Psoas muscle (tissue), 8 donors: ENCODE results near the gene MAN1A2. TPM values are rescaled to one million over a fixed set of nuclear protein-coding genes. Genes with fewer than 3 reads are reported as not detected.

Experiments
- ATAC-seq, 4 donors: fragments of 200-7000 bp; cut with Tn5 transposase; one replicate each; pipeline ENCODE4 v1.9.1; 2020; ENCODE audit warnings: moderate library complexity in 3 of 4, mild to moderate bottlenecking in 2 of 4
- DNase-seq, 2 donors: peaks; one replicate each; pipeline ENCODE4 v3.0.0-alpha.2; 2020
- H3K27ac ChIP-seq: fragments of 200-600 bp; one replicate; pipeline ENCODE4 v1.8.0; 2022
- H3K27me3 ChIP-seq, 3 donors: fragments of 200-600 bp in 1 of 3; one replicate each; pipeline versions ENCODE4 v1.6.1 to v1.8.0; 2013 to 2022; ENCODE audit warnings: low read length in 2 of 3, mild to moderate bottlenecking in 2 of 3, moderate library complexity in 1 of 3; ENCODE audit not compliant: insufficient read depth in 3 of 3
- H3K36me3 ChIP-seq, 2 donors: fragments of 200-600 bp in 1 of 2; one replicate each; pipeline versions ENCODE4 v1.6.1 to v1.8.0; 2013 to 2022; ENCODE audit warnings: low read depth in 1 of 2, mild to moderate bottlenecking in 1 of 2, moderate library complexity in 1 of 2; ENCODE audit not compliant: insufficient read depth in 1 of 2
- H3K4me1 ChIP-seq: fragments of 200-600 bp; one replicate; pipeline ENCODE4 v1.8.0; 2022
- H3K4me3 ChIP-seq: fragments of 200-600 bp; one replicate; pipeline ENCODE4 v1.8.0; 2022; ENCODE audit warnings: mild to moderate bottlenecking
- H3K9me3 ChIP-seq: fragments of 200-600 bp; one replicate; pipeline ENCODE4 v1.8.0; 2022
- CTCF ChIP-seq: fragments of 200-600 bp; IDR thresholded peaks from one replicate; pipeline ENCODE4 v1.8.0; 2022; ENCODE audit warnings: antibody characterized with exemption
- WGBS, 3 donors: extraction: QIAGEN DNeasy Blood & Tissue Kit; methylation state at CpG; one replicate each; pipeline versions ENCODE4 v1.1.6 to v1.1.7; 2013; 5-methylcytosine and 5-hydroxymethylcytosine counted together
- intact Hi-C, 2 donors: fragments of 100-400 bp; cut with DNase I; formaldehyde crosslinking; loops; one replicate each; pipeline versions ENCODE4 v1.11.0 to v1.14.2; 2022
- polyA plus RNA-seq, 3 donors: library from polyadenylated mRNA; stranded (reverse); fragments of 200-250 nt; gene quantifications; one replicate each; pipeline ENCODE4 v1.2.3, GENCODE V29; 2013
- total RNA-seq, 4 donors: library from RNA; stranded (reverse); fragmentation: NEBNext Ultra II Directional in 2 of 4; extraction: Animal tissue kit (Norgen Biotek cat#: 25700) in 2 of 4; gene quantifications; one replicate each; pipeline versions ENCODE4 v1.2.1 to v1.2.4, GENCODE V29; 2021 to 2023
- donor health status: healthy with polysubstance abuse.
- donor health status: DM: no; HTN: no; CAD: no; lungs with moderate emphysema.
- donor health status: Bipolar disorder and iron deficiency.
- donor health status: healthy.
- donor health status: DM: yes; HTN: yes; CAD: no.
- donor health status: DM: no; HTN: no; CAD: no.
- donor health status: DM: no; HTN: no; CAD: no.
- donor health status: DM: yes; HTN: yes; CAD: no.

Gene MAN1A2
- total and polyA plus RNA-seq, 7 donors = 4.0 to 35.0 (median 19.8) TPM

DNA sequence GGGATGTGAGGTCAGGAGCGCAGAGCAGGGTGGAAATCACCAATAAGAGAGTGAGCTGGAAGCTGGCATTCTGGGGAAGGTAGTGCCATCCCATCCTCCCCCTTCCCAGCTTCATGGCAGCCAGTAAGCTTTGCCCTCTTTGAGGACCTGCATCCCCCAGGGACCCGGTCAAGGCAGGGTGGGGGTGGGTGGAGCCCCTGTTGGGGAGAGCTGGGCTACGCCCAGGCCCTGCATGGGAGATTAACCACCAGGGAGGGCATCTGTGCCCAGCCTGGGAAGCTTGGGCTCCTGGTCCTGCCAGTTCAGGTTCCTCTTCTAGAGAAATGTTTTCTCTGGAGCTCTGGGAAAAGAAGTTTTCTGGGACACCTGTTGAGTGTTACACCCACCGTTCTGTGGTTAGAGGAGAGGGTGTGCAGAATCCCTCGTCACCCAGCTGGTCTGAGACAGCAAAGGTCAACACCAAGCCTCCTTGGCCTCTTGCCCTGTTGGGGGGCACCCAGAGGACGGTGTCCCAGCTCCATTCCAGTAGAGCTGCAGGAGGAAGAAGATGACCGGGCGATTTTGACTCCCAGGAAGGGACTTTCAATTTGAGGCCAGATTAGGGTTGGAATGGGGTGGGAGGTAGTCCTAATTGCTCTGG, 208.5 kb downstream of the MAN1A2 start:
- WGBS, 3 donors = 66 to 74% (median 74%) methylated on average over 8 of the region's 8 CpGs
- Histone ChIP-seq H3K27ac (no peak overlapping the region), H3K36me3 (no peaks in the 10 kb centered on the region), H3K4me1 (no peaks in the 10 kb centered on the region), H3K27me3 (no peaks in the 10 kb centered on the region), H3K4me3 (no peak overlapping the region), H3K9me3 (no peaks in the 10 kb centered on the region)
- DNase-seq = no peak
- no peak for TF ChIP-seq CTCF
- no peak for ATAC-seq
- intact Hi-C loops = no loop called here

DNA sequence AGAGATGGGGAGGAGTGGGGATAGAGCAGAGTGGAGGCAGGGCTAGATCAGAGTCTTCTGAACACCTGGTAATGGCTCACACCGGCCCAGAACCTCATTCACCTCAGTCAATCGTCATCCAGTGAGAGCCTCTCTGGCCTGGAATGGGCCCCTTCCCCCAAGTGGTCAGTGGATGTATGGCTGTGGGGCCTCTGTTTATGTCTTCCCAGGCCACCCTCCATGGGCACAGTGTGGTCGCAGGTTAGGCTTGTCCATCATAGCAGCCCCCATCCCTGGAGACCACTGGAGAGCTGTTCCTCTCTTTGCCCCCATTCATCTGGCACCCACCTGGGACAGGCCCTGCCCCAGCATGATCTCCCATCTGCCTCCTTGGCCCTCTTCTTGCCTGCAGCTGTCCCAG, 209.0 kb downstream of the MAN1A2 start:
- DNase-seq (no peak), ATAC-seq (no peak)
- Histone ChIP-seq H3K36me3 (no peaks in the 10 kb centered on the region), H3K4me3 (no peak overlapping the region), H3K9me3 (no peaks in the 10 kb centered on the region), H3K4me1 (no peaks in the 10 kb centered on the region), H3K27ac (no peak overlapping the region), H3K27me3 (no peaks in the 10 kb centered on the region)
- intact Hi-C loops = no loop called here
- no peak for TF ChIP-seq CTCF
- 93 to 100% (median 94%) methylated on average over 3 of the region's 3 CpGs for WGBS, 3 donors

- no peak for DNase-seq
- Histone ChIP-seq H3K36me3 (no peaks in the 10 kb centered on the region), H3K27ac (no peak overlapping the region), H3K9me3 (no peaks in the 10 kb centered on the region), H3K4me1 (no peaks in the 10 kb centered on the region), H3K27me3 (no peaks in the 10 kb centered on the region), H3K4me3 (no peak overlapping the region)
- 77 to 87% (median 83%) methylated on average over 2 of the region's 2 CpGs for WGBS, 3 donors
- intact Hi-C loops = no loop called here
- ATAC-seq = no peak
- no peak for TF ChIP-seq CTCF
These were observed 210.1 kb downstream of the MAN1A2 start for GRCh38 chr1:117577191-117577885.

GRCh38 chr1:117578466-117578865, 211.2 kb downstream of the MAN1A2 start:
- TF ChIP-seq CTCF = no peak
- no peak for ATAC-seq
- intact Hi-C loops = no loop called here
- no peak overlapping the region for H3K4me3 ChIP-seq
- no peak for DNase-seq
- no peaks in the 10 kb centered on the region for H3K27me3 ChIP-seq
- H3K4me1 ChIP-seq = no peaks in the 10 kb centered on the region
- 88 to 97% (median 93%) methylated on average over 4 of the region's 4 CpGs for WGBS, 3 donors
- H3K36me3 ChIP-seq = no peaks in the 10 kb centered on the region
- H3K27ac ChIP-seq = no peak overlapping the region
- no peaks in the 10 kb centered on the region for H3K9me3 ChIP-seq

Other genes with a start within 250 kb of the MAN1A2 start
- gene TRIM45, start 245.7 kb upstream of the MAN1A2 start, total RNA-seq = 10 to 100 TPM in 3 of 4 donors, 1 to 10 TPM in 1; 7.3 to 25.4 (median 13.2) TPM
- 10 to 100 TPM in 1 of 3 donors, 1 to 10 TPM in 2; 3.3 to 17.1 (median 8.4) TPM for gene TRIM45, start 245.7 kb upstream of the MAN1A2 start, polyA plus RNA-seq
- under 1 TPM in 1 of 4 donors, not detected in 3; 0.22 TPM for gene VTCN1, start 156.5 kb upstream of the MAN1A2 start, total RNA-seq
- gene VTCN1, start 156.5 kb upstream of the MAN1A2 start, polyA plus RNA-seq = under 1 TPM in 2 of 3 donors, not detected in 1; 0.03 to 0.09 TPM
- gene TENT5C, start 238.6 kb downstream of the MAN1A2 start, total RNA-seq = 10 to 100 TPM in 3 of 4 donors, 1 to 10 TPM in 1; 3.1 to 31.4 (median 15.9) TPM
- gene TENT5C, start 238.6 kb downstream of the MAN1A2 start, polyA plus RNA-seq = 1 to 10 TPM; 1.5 to 9.7 (median 2.7) TPM